Measurements from ENCODE around the gene ADPRHL1.
"Not testable (repeated sequence)": the region's sequence is repeated elsewhere in the genome, so short reads cannot be mapped to it uniquely, and the experiment has no call there.

Gene ADPRHL1

GRCh38 chr13:113455384-113455783, 2.1 kb upstream of the ADPRHL1 start:
- peak; percentile 37 for DNase-seq (ENCODE audit: low spot score)

DNA sequence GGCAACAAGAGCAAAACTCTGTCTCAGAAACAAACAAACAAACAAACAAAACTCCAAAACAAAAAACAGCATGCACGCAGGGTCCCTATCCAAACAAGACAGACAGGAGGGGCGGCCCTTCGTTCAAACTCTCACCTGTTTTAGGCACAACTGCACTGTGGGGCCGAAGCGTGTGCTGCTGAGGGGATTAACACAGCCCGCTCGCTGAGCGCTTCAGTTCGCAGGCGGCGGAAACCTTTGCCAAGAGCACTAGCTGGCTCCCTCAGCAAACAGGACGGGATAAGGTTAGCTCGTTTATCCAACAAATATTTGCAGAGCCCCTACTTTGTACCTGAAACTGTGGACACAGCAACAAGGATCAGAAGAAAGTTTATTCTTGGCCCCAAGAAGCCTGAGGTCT, 1.6 kb upstream of the ADPRHL1 start:
- DNase-seq (ENCODE audit: low spot score) = peak; percentile 11

DNA sequence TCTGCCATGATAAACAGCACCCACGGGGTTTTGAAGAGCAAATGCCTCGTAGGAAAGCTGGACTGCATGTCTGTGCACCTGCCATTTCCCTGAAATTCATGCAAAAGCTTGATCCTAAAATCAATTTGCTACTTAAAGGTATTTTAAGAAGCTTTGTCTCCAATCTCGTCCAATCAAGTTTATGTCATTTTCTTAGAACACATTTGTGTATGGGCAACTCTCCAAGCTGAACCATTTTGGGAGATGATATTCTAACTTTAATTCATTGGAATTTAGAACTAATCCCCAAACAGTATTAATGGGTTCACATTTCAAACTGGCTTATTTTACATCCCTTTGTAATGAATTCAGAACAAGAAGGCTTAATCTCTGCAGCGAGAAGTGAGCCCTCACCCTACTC, 822 bp downstream of the ADPRHL1 start:
- DNase-seq (ENCODE audit: low spot score) = no peak

DNA sequence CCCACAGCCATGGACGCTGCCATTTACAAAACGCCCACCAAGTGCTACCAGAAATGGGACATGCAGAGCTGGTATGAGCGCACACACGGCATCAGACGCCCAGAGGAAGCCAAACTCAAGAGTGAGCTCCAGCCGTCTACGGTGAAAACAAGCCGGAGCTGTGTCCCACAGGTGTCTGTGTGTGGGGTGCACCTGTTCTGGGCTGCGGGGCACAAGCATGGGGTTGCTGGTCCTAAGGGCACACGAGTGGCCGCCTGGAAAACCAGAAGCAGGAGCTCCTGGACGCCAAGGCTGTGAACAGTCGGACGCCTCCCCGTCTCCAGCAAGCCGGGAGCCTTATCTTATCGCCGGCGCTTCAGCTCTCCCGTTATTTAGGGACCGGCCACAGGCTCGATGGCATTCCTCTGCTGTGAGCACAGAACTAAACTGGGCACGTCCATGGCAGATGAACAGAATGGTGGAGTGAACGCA, 1.3 kb downstream of the ADPRHL1 start:
- no peak for DNase-seq (ENCODE audit: low spot score)

- DNase-seq (ENCODE audit: low spot score) = not testable (repeated sequence)
Observed at GRCh38 chr13:113450861-113451620, 2.2 kb downstream of the ADPRHL1 start.

GRCh38 chr13:113450348-113450744, 2.9 kb downstream of the ADPRHL1 start:
- DNase-seq (ENCODE audit: low spot score) = not testable (repeated sequence)

GRCh38 chr13:113449693-113450347, 3.5 kb downstream of the ADPRHL1 start:
- DNase-seq (ENCODE audit: low spot score) = no peak

- DNase-seq (ENCODE audit: low spot score) = no peak
Observed at GRCh38 chr13:113448885-113449692, 4.2 kb downstream of the ADPRHL1 start.

GRCh38 chr13:113448545-113448884, 4.8 kb downstream of the ADPRHL1 start:
- no peak for DNase-seq (ENCODE audit: low spot score)

DNA sequence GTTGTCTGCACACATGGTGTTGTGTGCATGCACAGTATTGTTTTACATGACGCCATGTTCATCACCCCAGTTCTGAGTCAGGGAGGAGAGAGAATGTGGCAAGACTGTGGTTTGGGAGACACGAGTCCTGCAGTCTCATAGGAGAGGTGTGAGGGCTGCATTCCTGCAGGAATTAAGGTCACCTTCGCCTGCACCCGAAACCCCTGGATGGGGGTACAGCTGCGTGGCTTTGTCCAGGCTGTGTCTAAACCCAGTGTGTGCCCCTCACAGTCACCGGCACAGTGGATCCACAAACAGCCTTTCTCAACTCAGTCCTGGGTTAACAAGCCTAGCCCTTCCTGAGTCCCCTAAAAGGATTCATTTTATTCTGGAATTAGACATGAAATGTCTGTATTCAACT, 5.7 kb downstream of the ADPRHL1 start:
- DNase-seq (ENCODE audit: low spot score) = peak; percentile 31

DNA sequence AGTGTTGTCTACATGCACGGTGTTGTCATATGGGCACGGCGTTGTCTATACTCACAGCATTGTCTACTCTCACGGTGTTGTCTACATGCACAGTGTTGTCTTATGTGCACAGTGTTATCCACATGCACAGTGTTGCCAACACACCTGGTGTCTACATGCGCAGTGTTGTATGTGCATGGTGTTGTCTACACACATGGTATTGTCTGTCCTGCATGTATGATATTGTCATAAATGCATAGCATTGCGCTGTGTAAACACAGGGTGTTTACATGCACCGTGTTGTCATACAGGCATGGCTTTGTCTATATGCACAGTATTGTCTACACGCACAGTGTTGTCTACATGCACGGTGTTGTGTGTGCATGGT, 6.8 kb downstream of the ADPRHL1 start:
- DNase-seq (ENCODE audit: low spot score) = peak; percentile 38

DNA sequence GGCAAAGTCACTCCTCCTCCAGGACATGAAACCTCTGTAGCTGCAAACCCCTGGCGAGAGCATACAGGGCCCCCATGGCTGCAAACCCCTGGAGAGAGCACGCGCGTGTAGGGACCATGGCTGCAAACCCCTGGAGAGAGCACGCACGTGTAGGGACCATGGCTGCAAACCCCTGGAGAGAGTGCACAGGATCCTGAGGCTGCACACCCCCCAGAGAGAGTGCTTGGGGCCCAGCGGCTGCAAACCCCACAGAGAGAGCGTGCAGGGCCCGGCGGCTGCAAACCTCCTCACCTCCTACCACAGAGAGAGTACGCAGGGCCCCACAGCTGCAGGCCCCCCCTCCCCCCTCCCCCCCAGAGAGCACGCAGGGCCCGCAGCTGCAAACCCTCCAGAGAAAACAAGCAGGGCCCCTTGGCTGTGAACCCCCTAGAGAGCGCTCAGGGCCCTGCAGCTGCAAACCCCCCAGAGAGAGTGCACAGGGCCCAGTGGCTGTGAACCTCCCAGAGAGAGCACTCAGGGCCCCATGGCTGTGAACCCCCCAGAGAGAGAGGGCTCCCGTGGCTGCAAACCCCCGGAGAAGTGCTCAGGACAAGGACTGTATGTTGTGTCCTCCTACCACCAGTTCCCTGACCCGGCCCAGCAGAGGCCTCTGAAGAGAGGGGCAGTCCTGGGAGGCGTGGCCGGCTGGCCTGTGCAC, 7.3 kb downstream of the ADPRHL1 start:
- peak; percentile 55 for DNase-seq (ENCODE audit: low spot score)

DNA sequence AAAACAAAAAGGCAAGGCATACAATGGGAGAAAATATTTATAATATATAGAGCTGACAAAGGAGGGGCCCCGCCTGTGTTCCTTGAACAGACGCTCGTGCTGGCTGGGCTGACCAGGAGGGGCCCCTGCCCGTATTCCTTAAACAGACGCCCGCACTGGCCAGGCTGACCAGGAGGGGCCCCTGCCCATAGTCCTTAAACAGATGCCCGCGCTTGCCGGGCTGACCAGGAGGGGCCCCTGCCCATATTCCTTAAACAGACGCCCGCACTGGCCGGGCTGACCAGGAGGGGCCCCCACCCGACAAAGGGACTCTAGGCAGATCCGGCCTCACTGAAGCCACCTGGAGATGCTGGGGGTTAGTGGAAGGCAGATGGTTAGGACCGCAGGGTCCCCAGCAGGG, 9.3 kb downstream of the ADPRHL1 start:
- DNase-seq (ENCODE audit: low spot score) = peak; percentile 17

DNA sequence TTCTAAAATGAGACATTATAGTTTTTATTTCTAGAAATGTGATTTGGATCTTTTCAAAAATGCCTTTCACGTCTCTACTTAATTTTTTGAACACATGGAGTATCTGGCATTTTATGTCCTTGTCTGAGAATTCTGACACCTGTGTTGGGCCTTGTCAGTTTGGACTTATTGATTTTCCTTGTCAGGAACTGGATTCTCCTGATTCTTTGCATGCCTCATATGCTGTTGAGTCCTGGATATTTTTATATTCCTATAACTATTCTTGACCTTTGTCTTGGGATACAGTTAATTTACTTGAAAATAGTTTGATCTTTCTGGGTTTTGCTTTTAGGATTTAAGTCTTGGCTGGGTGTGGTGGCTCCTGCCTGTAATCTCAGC, 10.3 kb downstream of the ADPRHL1 start:
- DNase-seq (ENCODE audit: low spot score) = no peak

DNA sequence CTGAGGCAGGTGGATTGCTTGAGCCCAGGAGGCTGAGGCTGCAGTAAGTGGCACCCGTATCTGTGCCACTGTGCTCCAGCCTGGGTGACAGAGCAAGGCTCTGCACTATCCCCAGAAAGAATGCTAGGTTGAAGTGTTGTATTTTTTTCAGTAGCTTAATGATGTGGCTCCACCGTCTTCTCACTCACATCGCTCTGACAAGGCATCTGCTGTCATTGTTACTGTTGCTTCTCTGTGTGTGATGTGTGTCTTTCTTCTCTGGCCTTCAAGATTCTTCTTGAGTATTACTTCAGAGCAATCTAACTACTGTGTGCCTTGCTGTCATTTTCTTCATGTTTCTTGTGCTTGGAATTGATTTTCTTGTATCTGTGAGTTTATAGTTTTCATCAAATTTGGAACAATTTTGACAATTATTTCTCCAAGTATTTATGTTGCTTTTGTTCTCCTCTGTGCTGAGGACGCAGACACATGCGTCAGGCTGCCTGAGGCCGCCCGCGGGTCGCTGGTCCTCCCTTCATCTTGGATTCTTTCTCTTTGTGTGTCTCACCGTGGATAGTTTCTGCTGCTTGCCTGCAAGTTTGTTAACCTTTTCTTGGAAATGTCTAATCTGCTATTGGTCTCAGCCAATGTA, 10.8 kb downstream of the ADPRHL1 start:
- DNase-seq (ENCODE audit: low spot score) = no peak

DNA sequence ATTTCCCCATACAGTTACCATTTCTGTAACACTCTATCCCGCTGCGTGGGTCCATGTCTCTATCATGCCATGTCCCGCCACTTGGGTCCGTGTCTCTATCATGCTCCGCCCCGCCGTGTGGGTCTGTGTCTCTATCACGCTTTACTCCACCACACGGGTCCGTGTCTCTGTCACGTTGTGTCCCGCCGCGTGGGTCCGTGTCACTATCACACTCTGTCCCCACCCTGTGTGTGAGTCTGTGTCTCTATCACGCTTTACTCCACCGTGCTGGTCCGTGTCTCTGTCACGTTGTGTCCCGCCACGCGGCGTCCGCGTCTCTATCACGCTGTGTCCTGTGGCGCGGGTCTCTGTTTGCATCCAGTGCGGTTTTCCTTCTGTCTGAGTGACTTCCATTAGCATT, 11.6 kb downstream of the ADPRHL1 start:
- DNase-seq (ENCODE audit: low spot score) = no peak

GRCh38 chr13:113437408-113438010, 15.8 kb downstream of the ADPRHL1 start:
- no peak for DNase-seq (ENCODE audit: low spot score)

DNA sequence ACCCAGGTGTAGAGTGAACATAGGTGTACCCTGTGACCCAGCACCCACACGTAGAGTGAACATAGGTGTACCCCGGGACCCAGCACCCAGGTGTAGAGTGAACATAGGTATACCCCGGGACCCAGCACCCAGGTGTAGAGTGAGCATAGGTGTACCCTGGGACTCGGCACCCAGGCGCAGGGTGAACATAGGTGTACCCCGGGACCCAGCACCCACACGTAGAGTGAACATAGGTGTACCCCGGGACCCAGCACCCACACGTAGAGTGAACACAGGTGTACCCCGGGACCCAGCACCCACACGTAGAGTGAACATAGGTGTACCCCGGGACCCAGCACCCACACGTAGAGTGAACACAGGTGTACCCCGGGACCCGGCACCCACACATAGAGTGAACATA, 16.4 kb downstream of the ADPRHL1 start:
- DNase-seq (ENCODE audit: low spot score) = not testable (repeated sequence)

- not testable (repeated sequence) for DNase-seq (ENCODE audit: low spot score)
Observed at GRCh38 chr13:113435907-113436306, 17.4 kb downstream of the ADPRHL1 start.

- DNase-seq (ENCODE audit: low spot score) = no peak
Observed at GRCh38 chr13:113433391-113433916, 19.8 kb downstream of the ADPRHL1 start.

All from left forelimb (tissue), 1 donor.